ENCODE results near the gene CYB5B.

CYB5B gene

GRCh38 chr16:69501956-69502745, 77.7 kb downstream of the CYB5B start:
- H3K4me3 ChIP-seq (ENCODE audit: low read length): no peak overlapping the region
- no peak for DNase-seq (ENCODE audit: low read depth, low spot score)

GRCh38 chr16:69503244-69503643, 78.8 kb downstream of the CYB5B start:
- no peak for DNase-seq (ENCODE audit: low read depth, low spot score)
- H3K4me3 ChIP-seq (ENCODE audit: low read length): no peak overlapping the region

- no peak overlapping the region for H3K4me3 ChIP-seq (ENCODE audit: low read length)
- no peak for DNase-seq (ENCODE audit: low read depth, low spot score)
These were observed 83.8 kb downstream of the CYB5B start for GRCh38 chr16:69508033-69508755.

GRCh38 chr16:69509125-69509524, 84.7 kb downstream of the CYB5B start:
- DNase-seq (ENCODE audit: low read depth, low spot score): no peak

GRCh38 chr16:69511651-69512050, 87.2 kb downstream of the CYB5B start:
- DNase-seq (ENCODE audit: low read depth, low spot score): no peak
- no peak overlapping the region for H3K4me3 ChIP-seq (ENCODE audit: low read length)

More at GRCh38 chr16:69509125-69509524, 84.7 kb downstream of the CYB5B start:
- no peak overlapping the region for H3K4me3 ChIP-seq (ENCODE audit: low read length)

GRCh38 chr16:69513180-69513966, 89.0 kb downstream of the CYB5B start:
- DNase-seq (ENCODE audit: low read depth, low spot score): no peak

GRCh38 chr16:69514356-69514755, 89.9 kb downstream of the CYB5B start:
- DNase-seq (ENCODE audit: low read depth, low spot score): no peak
- H3K4me3 ChIP-seq (ENCODE audit: low read length): no peak overlapping the region

More at GRCh38 chr16:69513180-69513966, 89.0 kb downstream of the CYB5B start:
- no peak overlapping the region for H3K4me3 ChIP-seq (ENCODE audit: low read length)
